GM10266 (cell line): ENCODE measurements around the gene MED27.

Experiments used
- DNase-seq: peaks from one replicate; pipeline ENCODE4 v3.0.0; 2012; ENCODE audit errors: extremely low spot score
- CTCF ChIP-seq: IDR thresholded peaks from 2 replicates; pipeline ENCODE4 v1.5.1; 2012; ENCODE audit warnings: mild to moderate bottlenecking, low read depth; ENCODE audit not compliant: control insufficient read depth, insufficient read depth; ENCODE audit errors: missing control alignments

The MED27 gene

DNA sequence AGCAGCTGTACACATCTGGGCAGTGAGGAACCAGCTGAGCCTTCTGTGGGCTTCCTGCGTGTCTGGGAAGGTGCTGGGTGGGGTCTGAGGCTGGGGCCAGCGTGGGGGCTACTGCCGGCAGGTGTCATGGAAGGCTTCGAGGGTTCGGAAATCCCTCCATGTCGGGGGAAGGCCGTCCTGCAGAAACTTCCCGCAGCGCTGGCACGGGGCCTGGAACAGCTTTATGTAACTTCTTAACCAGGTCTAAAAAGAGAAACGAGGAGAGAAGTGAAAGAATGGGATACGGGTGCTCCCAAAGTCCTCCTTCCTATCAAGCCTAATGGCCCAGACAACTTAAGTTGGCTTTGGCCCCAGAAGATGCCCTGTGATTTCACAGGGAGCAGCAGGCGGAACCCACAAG lies 219.2 kb downstream of the MED27 start:
- TF ChIP-seq CTCF = no peak
- no peak for DNase-seq

GRCh38 chr9:131858147-131858546 lies 221.5 kb downstream of the MED27 start:
- TF ChIP-seq CTCF = no peak
- no peak for DNase-seq

DNA sequence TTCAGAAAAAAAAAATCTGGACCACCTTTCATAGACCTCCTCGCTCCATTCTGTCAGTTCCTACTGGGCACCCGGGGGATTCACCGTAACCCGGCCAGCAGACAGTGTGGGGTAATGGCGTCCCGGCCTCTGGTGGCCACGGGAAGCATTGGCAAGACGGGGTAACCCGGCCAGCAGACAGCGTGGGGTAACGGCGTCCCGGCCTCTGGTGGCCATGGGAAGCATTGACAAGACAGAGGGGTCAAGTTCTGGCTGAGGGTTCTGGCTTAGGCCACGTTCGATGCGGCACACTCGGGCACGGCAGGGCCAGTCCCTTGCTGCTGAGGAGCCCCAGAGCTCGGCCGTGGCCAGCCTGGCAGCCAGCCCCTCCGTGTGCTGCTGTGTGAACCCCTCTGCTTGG lies 223.6 kb downstream of the MED27 start:
- DNase-seq = no peak
- no peak for TF ChIP-seq CTCF

DNA sequence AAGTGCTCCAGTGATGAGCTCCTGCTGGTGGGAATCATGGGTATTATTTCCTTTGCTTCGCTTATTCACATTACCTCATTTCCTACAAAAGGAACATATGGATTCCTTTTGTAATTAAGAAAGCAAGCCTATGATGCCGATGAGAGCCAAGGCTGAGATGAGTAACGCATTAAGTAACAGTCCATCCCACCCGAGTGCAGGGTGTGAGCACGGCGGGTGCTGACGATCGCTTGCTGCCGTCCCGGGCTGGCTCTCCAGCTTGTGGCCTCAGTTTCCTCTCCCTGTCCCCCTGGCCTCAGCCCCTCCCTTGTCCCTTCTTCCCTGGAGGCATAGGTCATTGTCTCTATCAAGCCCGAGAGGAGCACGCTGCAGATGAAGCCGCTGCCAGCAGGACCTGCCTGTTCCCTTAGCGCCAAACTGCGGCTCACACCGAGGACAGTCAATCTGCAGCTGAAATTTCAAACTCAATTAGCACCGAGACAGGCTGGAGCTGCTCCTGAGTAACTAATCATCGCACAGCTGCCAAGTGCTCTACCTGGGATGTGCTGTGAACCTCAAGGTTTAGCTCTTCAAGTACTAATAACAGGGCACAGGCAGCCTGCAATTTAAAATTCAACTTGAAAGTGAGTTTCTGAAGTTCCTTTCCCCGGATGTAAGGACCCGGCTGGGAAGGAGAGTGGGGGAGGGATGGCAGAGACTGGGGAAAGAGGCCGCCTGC lies 224.6 kb downstream of the MED27 start:
- DNase-seq = no peak
- no peak for TF ChIP-seq CTCF

DNA sequence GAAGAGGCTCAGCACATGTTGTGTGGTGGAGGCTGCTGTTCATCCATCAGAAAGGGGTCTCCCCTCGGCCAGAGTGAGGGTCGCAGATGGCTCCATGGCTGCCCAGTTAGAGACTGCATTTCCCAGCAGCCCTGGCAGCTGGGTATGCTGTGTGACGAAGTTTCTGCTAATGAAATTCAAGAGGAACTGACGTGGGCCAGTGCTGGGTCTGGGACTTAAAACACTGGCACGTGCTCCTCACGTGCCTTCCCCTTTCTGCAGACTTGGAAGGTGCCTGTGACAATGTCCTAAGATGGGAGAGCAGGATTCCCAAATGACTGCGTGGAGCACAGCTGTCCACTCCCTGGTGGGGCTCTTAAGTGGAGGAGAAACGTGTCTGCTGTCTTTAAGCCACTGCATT lies 225.3 kb downstream of the MED27 start:
- TF ChIP-seq CTCF = no peak
- no peak for DNase-seq

GRCh38 chr9:131853434-131853833 lies 226.2 kb downstream of the MED27 start:
- no peak for TF ChIP-seq CTCF
- no peak for DNase-seq

DNA sequence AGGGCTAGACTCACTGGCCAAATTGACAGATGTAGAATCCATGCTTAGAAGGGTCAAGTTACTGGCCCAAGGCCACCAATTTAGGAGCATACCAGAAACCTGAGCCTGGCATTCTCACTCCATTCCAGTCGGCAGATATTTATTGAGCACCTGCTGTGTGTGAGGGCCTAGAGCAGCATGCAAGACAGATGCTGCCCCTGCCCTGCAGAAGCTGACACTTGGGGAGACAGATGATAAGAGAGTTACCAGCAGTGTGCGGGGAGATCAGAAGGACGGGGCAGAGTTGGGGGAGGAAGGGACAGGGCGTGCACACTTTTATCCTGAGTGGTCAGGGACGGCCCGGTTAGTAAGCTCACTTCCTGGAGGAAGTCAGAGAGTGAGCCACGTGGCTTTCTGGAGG lies 228.3 kb downstream of the MED27 start:
- DNase-seq = no peak
- no peak for TF ChIP-seq CTCF
